Neuronal stem cell (in vitro differentiated cells): Measurements from ENCODE around the gene DCLRE1A.
A peak's percentile ranks its signal among the peaks of the same experiment; 100 is the strongest.

Experiments
- DNase-seq: peaks from one replicate; pipeline ENCODE4 v3.0.0-alpha.2; 2013; ENCODE audit warnings: low spot score
- H2AFZ ChIP-seq: one replicate; pipeline ENCODE4 v1.6.1; 2013; ENCODE audit warnings: mild to moderate bottlenecking, low read length, inconsistent platforms
- H2AK5ac ChIP-seq: 2 replicates; pipeline ENCODE4 v1.6.1; 2013; ENCODE audit warnings: low read depth, mild to moderate bottlenecking, inconsistent platforms, low read length, moderate library complexity, mixed read lengths
- H2BK120ac ChIP-seq: 2 replicates; pipeline ENCODE4 v1.6.1; 2013; ENCODE audit warnings: low read depth, mild to moderate bottlenecking, inconsistent platforms, low read length, moderate library complexity, mixed read lengths
- H2BK12ac ChIP-seq: one replicate; pipeline ENCODE4 v1.6.1; 2013; ENCODE audit warnings: low read length, inconsistent platforms
- H2BK15ac ChIP-seq: 2 replicates; pipeline ENCODE4 v1.6.1; 2013; ENCODE audit warnings: mild to moderate bottlenecking, low read length, inconsistent platforms, mixed read lengths
- H2BK5ac ChIP-seq: one replicate; pipeline ENCODE4 v1.6.1; 2013; ENCODE audit warnings: inconsistent platforms, mild to moderate bottlenecking, low read length, moderate library complexity
- H3K14ac ChIP-seq: one replicate; pipeline ENCODE4 v1.6.1; 2013; ENCODE audit warnings: low read length, inconsistent platforms
- H3K18ac ChIP-seq: 2 replicates; pipeline ENCODE4 v1.6.1; 2013; ENCODE audit warnings: low read length, inconsistent platforms
- H3K23ac ChIP-seq: 2 replicates; pipeline ENCODE4 v1.6.1; 2013; ENCODE audit warnings: low read depth, mild to moderate bottlenecking, mixed read lengths, low read length, inconsistent platforms; ENCODE audit not compliant: poor library complexity
- H3K27ac ChIP-seq: replicated peaks from 3 replicates; pipeline ENCODE4 v1.5.1; 2013; ENCODE audit warnings: low read length, inconsistent platforms
- H3K27me3 ChIP-seq, 3 experiments: 2 replicates each; pipeline ENCODE4 v1.6.1; 2013; ENCODE audit warnings: low read length in 3 of 3, mild to moderate bottlenecking in 2 of 3, inconsistent platforms in 1 of 3, low read depth in 1 of 3, mixed read lengths in 1 of 3, moderate library complexity in 1 of 3; ENCODE audit not compliant: control insufficient read depth in 3 of 3, insufficient read depth in 3 of 3
- H3K36me3 ChIP-seq, 2 donors: replicated peaks in 1 of 2; 2 replicates each; pipeline ENCODE4 v1.6.1; 2013; ENCODE audit warnings: low read length in 2 of 2; ENCODE audit not compliant: control insufficient read depth in 2 of 2, insufficient read depth in 2 of 2
- H3K4ac ChIP-seq: 2 replicates; pipeline ENCODE4 v1.6.1; 2013; ENCODE audit warnings: inconsistent platforms, mild to moderate bottlenecking, low read length, moderate library complexity
- H3K4me1 ChIP-seq, 2 donors: 1 replicate in 1 of 2; 2 replicates in 1 of 2; pipeline ENCODE4 v1.6.1; 2013; ENCODE audit warnings: low read length in 2 of 2, low read depth in 1 of 2; ENCODE audit not compliant: control insufficient read depth in 2 of 2, insufficient read depth in 1 of 2
- H3K4me2 ChIP-seq: one replicate; pipeline ENCODE4 v1.6.1; 2013; ENCODE audit warnings: mild to moderate bottlenecking, low read length, inconsistent platforms; ENCODE audit not compliant: insufficient read depth, poor library complexity, severe bottlenecking
- H3K4me3 ChIP-seq, 2 donors: 2 replicates each; pipeline ENCODE4 v1.5.1; 2013; ENCODE audit warnings: low read length in 2 of 2, mild to moderate bottlenecking in 2 of 2, inconsistent platforms in 1 of 2, moderate library complexity in 1 of 2
- H3K79me1 ChIP-seq: one replicate; pipeline ENCODE4 v1.6.1; 2013; ENCODE audit warnings: low read depth, mild to moderate bottlenecking, inconsistent platforms, low read length, moderate library complexity
- H3K9ac ChIP-seq: one replicate; pipeline ENCODE4 v1.6.1; 2013; ENCODE audit warnings: mild to moderate bottlenecking, low read depth, low read length, inconsistent platforms; ENCODE audit not compliant: poor library complexity
- H3K9me3 ChIP-seq, 2 donors: replicated peaks in 1 of 2; 2 replicates each; pipeline versions ENCODE3 to v1.6.1; 2013; ENCODE audit warnings: low read length in 2 of 2, mild to moderate bottlenecking in 2 of 2, inconsistent platforms in 1 of 2, low read depth in 1 of 2, mixed read lengths in 1 of 2, moderate library complexity in 1 of 2; ENCODE audit not compliant: control insufficient read depth in 2 of 2, insufficient read depth in 1 of 2
- H4K8ac ChIP-seq: one replicate; pipeline ENCODE4 v1.6.1; 2013; ENCODE audit warnings: low read depth, mild to moderate bottlenecking, inconsistent platforms, low read length, moderate library complexity
- H4K91ac ChIP-seq: one replicate; pipeline ENCODE4 v1.6.1; 2013; ENCODE audit warnings: low read length, low read depth, mild to moderate bottlenecking, inconsistent platforms; ENCODE audit not compliant: poor library complexity
- WGBS, 2 donors: extraction: QIAGEN DNeasy Blood & Tissue Kit; methylation state at CpG; one replicate each; pipeline ENCODE4 v1.1.7; 2013; ENCODE audit warnings: missing lambda C conversion rate in 2 of 2, mixed read lengths in 1 of 2; ENCODE audit not compliant: insufficient read length in 2 of 2, insufficient replicate concordance in 1 of 2; ENCODE audit errors: extremely low coverage in 2 of 2; 5-methylcytosine and 5-hydroxymethylcytosine counted together

Gene DCLRE1A

DNA sequence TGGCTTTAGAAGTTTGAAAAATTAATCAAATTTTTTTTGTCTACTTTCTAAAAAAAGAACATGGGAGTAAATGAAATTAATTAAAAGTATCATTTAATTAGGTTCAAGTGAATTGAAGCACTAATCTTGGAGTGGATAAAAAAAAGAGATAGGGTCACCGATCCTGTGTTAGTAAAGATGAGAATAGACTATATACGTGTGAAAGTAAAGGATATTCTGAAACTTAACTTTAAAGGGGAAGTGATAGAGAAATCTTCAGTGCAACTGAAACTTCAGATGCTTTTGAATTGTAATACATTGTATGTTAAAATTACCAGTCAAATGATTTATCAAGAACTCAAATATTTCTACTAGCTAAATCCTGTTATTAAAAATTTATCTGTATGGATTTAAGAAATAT lies 5.4 kb upstream of the DCLRE1A start:
- peaks cover 3% of the 10 kb centered on the region for H3K79me1 ChIP-seq
- H4K8ac ChIP-seq, result no peak overlapping the region
- H3K23ac ChIP-seq, result no peak overlapping the region
- H2BK12ac ChIP-seq, result no peak overlapping the region
- no peak overlapping the region for H3K27ac ChIP-seq
- H3K9me3 ChIP-seq, result peaks cover 0 to 39% of the 10 kb centered on the region in 2 donors
- H4K91ac ChIP-seq, result no peak overlapping the region
- no peak overlapping the region for H3K14ac ChIP-seq
- H3K4me1 ChIP-seq, result peaks cover 2 to 8% of the 10 kb centered on the region in 2 donors
- no peak overlapping the region for H3K9ac ChIP-seq
- peaks cover 8 to 69% of the 10 kb centered on the region in 2 donors for H3K36me3 ChIP-seq
- WGBS, 2 donors, result no CpG with 5 or more reads among the region's 2 CpGs
- no peak overlapping the region for H3K4ac ChIP-seq
- DNase-seq, result no peak
- no peak overlapping the region for H3K18ac ChIP-seq
- no peak overlapping the region for H2BK15ac ChIP-seq
- no peak overlapping the region for H3K4me3 ChIP-seq
- no peak overlapping the region for H2BK5ac ChIP-seq
- no peak overlapping the region for H2BK120ac ChIP-seq
- no peak overlapping the region for H2AK5ac ChIP-seq
- no peak overlapping the region for H2AFZ ChIP-seq
- no peaks in the 10 kb centered on the region for H3K27me3 ChIP-seq
- no peak overlapping the region for H3K4me2 ChIP-seq

DNA sequence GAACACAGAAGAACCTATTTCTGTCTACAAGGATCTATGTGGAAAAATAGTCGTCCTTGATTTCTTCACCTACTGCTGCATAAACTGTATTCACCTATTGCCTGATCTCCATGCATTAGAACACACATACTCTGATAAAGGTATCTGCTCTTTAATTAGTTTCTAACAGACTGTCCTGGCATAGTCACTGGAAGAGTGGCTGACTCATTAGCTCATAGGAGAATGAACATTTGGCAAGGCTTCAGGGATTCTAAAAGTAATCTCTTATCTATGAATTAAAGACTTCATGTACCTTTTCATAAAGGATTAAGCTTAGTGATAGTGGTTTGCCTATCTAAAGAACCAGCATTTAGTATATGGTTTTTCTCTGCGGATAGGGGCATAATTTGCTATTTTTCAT lies 4.7 kb upstream of the DCLRE1A start:
- no peak overlapping the region for H2BK15ac ChIP-seq
- no peak overlapping the region for H3K14ac ChIP-seq
- no peak overlapping the region for H2BK12ac ChIP-seq
- H3K36me3 ChIP-seq, result peaks cover 6 to 62% of the 10 kb centered on the region in 2 donors
- no CpG with 5 or more reads among the region's 2 CpGs for WGBS, 2 donors
- no peak overlapping the region for H3K4me3 ChIP-seq
- H3K27me3 ChIP-seq, result no peaks in the 10 kb centered on the region
- H3K4ac ChIP-seq, result no peak overlapping the region
- peaks cover 0 to 34% of the 10 kb centered on the region in 2 donors for H3K9me3 ChIP-seq
- H2AK5ac ChIP-seq, result no peak overlapping the region
- no peak overlapping the region for H4K91ac ChIP-seq
- DNase-seq, result no peak
- H2BK5ac ChIP-seq, result no peak overlapping the region
- no peak overlapping the region for H3K23ac ChIP-seq
- H2BK120ac ChIP-seq, result no peak overlapping the region
- no peak overlapping the region for H3K4me2 ChIP-seq
- peaks cover 3% of the 10 kb centered on the region for H3K79me1 ChIP-seq
- no peak overlapping the region for H2AFZ ChIP-seq
- H3K18ac ChIP-seq, result no peak overlapping the region
- H3K4me1 ChIP-seq, result peaks cover 4 to 11% of the 10 kb centered on the region in 2 donors
- H3K27ac ChIP-seq, result no peak overlapping the region
- H3K9ac ChIP-seq, result no peak overlapping the region
- H4K8ac ChIP-seq, result no peak overlapping the region

DNA sequence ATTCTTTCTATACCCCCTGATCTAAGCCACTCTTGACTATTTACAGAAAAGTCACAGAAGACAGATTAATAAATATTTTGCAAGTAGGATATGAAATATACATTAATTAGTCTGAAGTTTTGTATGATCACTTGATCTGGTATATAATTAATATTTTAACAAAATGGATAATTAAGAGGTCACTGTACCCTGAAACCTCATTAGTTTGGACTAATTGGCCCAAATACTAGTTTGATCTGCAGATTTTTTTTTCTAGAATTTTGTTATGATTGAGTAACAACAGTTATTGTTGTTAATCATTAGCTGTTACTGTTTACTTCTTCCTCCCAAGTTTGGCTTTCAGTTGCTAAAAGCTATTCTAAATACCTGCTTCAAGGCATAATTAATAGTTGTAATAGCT lies 3.3 kb upstream of the DCLRE1A start:
- Histone ChIP-seq H3K27me3 (no peaks in the 10 kb centered on the region), H3K4ac (no peak overlapping the region), H3K9me3 (peaks cover 0 to 27% of the 10 kb centered on the region in 2 donors), H4K91ac (no peak overlapping the region), H3K4me3 (no peak overlapping the region), H2BK120ac (no peak overlapping the region), H2BK5ac (no peak overlapping the region), H4K8ac (no peak overlapping the region), H3K36me3 (peaks cover 9 to 55% of the 10 kb centered on the region in 2 donors), H3K14ac (no peak overlapping the region), H3K79me1 (peaks cover 3% of the 10 kb centered on the region), H2AK5ac (no peak overlapping the region), H2BK15ac (no peak overlapping the region), H3K23ac (no peak overlapping the region), H2BK12ac (no peak overlapping the region), H3K27ac (no peak overlapping the region), H3K4me2 (no peak overlapping the region), H3K18ac (no peak overlapping the region), H3K4me1 (peaks cover 8 to 13% of the 10 kb centered on the region in 2 donors), H3K9ac (no peak overlapping the region), H2AFZ (no peak overlapping the region)
- DNase-seq, result no peak

DNA sequence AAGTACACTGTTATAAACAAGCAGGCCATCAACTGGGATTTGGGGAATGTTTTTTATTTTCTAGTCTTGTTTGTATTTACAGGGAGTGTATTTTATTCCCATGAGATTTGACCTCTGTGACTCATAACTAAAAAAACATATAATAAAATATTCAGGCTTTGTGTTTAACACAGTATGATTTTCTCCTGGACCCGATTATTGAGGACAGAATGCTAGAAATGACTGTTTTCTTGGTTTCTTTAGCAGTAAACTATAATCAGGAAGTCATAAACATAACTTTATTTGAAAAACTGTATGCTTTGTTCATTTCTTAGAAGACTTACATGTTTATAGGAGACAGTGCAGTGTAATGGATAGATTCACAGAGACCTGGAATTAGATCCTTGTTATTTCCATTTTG lies 2.7 kb upstream of the DCLRE1A start:
- no peak overlapping the region for H3K4me2 ChIP-seq
- WGBS, 2 donors, result no CpG with 5 or more reads among the region's 1 CpG
- H3K4me1 ChIP-seq, result peaks cover 8 to 16% of the 10 kb centered on the region in 2 donors
- H3K18ac ChIP-seq, result no peak overlapping the region
- no peak overlapping the region for H3K14ac ChIP-seq
- peak overlapping the region in 1 of 2 donors; percentile 67 for H3K4me3 ChIP-seq
- H3K23ac ChIP-seq, result no peak overlapping the region
- no peak overlapping the region for H4K91ac ChIP-seq
- H2BK120ac ChIP-seq, result no peak overlapping the region
- H3K27ac ChIP-seq, result no peak overlapping the region
- peaks cover 9 to 50% of the 10 kb centered on the region in 2 donors for H3K36me3 ChIP-seq
- no peak overlapping the region for H2AK5ac ChIP-seq
- H2BK5ac ChIP-seq, result no peak overlapping the region
- H2AFZ ChIP-seq, result no peak overlapping the region
- H3K9me3 ChIP-seq, result peaks cover 0 to 23% of the 10 kb centered on the region in 2 donors
- no peaks in the 10 kb centered on the region for H3K27me3 ChIP-seq
- no peak for DNase-seq
- peaks cover 3% of the 10 kb centered on the region for H3K79me1 ChIP-seq
- H2BK15ac ChIP-seq, result no peak overlapping the region
- H4K8ac ChIP-seq, result no peak overlapping the region
- H2BK12ac ChIP-seq, result no peak overlapping the region
- H3K4ac ChIP-seq, result no peak overlapping the region
- no peak overlapping the region for H3K9ac ChIP-seq
